HL-60 (cell line): Measurements from ENCODE around the gene AHCTF1.

Experiments
- GABPA ChIP-seq: IDR thresholded peaks from 2 replicates; pipeline ENCODE4 v1.6.1; 2012; ENCODE audit warnings: low read depth
- POLR2AphosphoS5 ChIP-seq: IDR thresholded peaks from 2 replicates; pipeline ENCODE4 v1.6.1; 2012; ENCODE audit warnings: low read depth
- TF ChIP-seq, protein P1 (sequence below): IDR thresholded peaks from one replicate; pipeline ENCODE4 v1.5.1; 2011; ENCODE audit warnings: low read length, control low read depth, inconsistent platforms; ENCODE audit not compliant: insufficient read depth
- TF ChIP-seq, protein P2 (sequence below): IDR thresholded peaks from 2 replicates; pipeline ENCODE4 v1.6.1; 2012; ENCODE audit warnings: low read depth; ENCODE audit not compliant: insufficient replicate concordance

DNA sequence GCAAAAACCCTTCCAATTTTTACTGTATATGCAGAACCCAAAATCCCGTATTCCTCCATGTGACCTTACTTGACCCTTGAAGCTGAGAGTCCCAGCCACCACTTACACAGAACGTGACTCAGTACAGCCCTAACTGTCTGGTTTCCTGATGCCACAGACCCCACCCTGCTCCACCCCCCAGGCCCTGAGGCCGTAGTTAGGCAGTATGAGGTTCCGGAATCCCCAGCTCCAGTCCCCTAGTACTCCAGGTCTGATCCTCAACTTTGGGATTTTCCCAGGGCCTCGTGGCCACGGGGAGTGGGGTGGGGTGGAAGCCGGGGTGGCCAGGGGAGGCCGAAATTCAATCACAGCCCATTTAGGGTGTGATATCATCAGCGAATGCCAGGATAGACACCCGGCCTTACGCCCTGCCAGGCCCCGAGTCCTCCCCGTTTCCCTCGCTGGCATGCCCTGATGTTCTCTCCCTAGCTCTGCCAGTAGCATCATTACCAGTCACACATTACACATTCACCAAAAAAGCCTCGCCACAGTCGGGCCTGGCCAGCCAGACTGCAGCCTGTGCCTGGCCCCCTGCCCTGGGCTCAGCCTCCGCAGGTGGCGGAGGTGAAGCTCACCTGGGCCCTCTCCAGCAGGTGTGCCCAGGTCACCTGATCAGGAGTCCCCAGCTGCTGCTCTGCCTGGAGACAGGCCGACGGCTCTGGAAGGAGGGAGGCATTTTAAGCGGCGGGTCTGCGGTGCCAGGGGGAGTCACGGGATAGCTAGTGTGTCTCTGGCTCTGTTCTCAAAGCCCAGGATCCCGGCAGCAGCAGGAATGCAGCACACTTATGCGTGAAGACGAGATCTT lies 136.7 kb downstream of the AHCTF1 start:
- TF ChIP-seq, protein P1, sequence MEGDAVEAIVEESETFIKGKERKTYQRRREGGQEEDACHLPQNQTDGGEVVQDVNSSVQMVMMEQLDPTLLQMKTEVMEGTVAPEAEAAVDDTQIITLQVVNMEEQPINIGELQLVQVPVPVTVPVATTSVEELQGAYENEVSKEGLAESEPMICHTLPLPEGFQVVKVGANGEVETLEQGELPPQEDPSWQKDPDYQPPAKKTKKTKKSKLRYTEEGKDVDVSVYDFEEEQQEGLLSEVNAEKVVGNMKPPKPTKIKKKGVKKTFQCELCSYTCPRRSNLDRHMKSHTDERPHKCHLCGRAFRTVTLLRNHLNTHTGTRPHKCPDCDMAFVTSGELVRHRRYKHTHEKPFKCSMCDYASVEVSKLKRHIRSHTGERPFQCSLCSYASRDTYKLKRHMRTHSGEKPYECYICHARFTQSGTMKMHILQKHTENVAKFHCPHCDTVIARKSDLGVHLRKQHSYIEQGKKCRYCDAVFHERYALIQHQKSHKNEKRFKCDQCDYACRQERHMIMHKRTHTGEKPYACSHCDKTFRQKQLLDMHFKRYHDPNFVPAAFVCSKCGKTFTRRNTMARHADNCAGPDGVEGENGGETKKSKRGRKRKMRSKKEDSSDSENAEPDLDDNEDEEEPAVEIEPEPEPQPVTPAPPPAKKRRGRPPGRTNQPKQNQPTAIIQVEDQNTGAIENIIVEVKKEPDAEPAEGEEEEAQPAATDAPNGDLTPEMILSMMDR, result no peak
- TF ChIP-seq, protein P2, sequence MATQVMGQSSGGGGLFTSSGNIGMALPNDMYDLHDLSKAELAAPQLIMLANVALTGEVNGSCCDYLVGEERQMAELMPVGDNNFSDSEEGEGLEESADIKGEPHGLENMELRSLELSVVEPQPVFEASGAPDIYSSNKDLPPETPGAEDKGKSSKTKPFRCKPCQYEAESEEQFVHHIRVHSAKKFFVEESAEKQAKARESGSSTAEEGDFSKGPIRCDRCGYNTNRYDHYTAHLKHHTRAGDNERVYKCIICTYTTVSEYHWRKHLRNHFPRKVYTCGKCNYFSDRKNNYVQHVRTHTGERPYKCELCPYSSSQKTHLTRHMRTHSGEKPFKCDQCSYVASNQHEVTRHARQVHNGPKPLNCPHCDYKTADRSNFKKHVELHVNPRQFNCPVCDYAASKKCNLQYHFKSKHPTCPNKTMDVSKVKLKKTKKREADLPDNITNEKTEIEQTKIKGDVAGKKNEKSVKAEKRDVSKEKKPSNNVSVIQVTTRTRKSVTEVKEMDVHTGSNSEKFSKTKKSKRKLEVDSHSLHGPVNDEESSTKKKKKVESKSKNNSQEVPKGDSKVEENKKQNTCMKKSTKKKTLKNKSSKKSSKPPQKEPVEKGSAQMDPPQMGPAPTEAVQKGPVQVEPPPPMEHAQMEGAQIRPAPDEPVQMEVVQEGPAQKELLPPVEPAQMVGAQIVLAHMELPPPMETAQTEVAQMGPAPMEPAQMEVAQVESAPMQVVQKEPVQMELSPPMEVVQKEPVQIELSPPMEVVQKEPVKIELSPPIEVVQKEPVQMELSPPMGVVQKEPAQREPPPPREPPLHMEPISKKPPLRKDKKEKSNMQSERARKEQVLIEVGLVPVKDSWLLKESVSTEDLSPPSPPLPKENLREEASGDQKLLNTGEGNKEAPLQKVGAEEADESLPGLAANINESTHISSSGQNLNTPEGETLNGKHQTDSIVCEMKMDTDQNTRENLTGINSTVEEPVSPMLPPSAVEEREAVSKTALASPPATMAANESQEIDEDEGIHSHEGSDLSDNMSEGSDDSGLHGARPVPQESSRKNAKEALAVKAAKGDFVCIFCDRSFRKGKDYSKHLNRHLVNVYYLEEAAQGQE, result no peak
- TF ChIP-seq POLR2AphosphoS5, result no peak
- no peak for TF ChIP-seq GABPA
